GM10266 (cell line): ENCODE measurements around the gene SLC48A1.

Source experiments
- DNase-seq: peaks from one replicate; pipeline ENCODE4 v3.0.0; 2012; ENCODE audit errors: extremely low spot score
- TF ChIP-seq, protein P1 (sequence below): IDR thresholded peaks from 2 replicates; pipeline ENCODE4 v1.5.1; 2012; ENCODE audit warnings: mild to moderate bottlenecking, low read depth; ENCODE audit not compliant: control insufficient read depth, insufficient read depth; ENCODE audit errors: missing control alignments

SLC48A1 gene

DNA sequence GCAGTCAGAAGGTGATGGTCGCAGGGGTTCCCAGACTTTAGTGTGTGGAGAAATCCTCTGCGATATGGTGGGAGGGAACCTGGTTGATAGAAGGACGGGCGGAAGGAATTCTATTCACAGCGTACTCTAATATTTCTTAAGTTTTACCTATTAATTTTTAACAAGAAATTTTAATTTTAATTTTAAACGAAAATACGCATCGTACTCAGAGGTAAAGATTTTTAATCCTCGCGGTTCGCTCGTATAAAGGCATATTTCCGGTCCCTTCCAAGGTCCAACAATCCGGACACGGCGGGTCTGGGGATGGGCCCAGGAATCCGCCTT, 338 bp upstream of the SLC48A1 start:
- TF ChIP-seq, protein P1, sequence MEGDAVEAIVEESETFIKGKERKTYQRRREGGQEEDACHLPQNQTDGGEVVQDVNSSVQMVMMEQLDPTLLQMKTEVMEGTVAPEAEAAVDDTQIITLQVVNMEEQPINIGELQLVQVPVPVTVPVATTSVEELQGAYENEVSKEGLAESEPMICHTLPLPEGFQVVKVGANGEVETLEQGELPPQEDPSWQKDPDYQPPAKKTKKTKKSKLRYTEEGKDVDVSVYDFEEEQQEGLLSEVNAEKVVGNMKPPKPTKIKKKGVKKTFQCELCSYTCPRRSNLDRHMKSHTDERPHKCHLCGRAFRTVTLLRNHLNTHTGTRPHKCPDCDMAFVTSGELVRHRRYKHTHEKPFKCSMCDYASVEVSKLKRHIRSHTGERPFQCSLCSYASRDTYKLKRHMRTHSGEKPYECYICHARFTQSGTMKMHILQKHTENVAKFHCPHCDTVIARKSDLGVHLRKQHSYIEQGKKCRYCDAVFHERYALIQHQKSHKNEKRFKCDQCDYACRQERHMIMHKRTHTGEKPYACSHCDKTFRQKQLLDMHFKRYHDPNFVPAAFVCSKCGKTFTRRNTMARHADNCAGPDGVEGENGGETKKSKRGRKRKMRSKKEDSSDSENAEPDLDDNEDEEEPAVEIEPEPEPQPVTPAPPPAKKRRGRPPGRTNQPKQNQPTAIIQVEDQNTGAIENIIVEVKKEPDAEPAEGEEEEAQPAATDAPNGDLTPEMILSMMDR, result no peak
- DNase-seq, result no peak

DNA sequence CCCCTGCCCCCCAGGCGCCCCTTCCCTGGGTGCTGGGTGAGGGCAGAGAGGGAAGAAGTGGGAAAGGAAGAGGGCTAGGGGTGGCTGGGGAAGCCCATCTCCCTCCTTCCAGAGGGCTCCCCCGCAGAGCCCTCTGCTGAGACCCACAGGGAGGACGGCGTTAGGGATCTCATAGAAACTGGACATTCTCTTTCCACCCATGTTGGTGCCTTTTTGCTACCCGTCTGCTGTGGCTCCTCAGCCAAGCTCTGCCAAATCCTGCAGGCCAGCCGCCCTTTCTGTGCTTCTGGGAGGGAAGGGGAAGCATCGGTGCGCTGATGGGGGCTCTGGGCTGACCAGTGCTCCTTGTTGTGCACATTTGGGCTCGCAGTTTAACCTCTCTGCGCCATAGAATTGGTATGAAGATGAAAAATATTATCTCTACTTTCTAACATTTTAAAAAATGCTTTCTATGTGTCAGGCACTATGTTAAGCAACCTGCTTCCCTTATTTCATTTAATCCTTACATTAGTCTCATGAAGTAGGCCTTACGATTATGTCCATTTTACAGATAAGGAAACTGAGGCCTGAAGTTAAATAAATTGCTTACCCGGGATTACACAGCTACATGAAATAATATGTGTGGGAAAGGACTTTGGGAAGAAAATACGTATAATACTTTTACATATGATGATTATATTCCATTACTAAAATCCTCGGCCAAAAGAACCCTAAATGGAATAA, 981 bp downstream of the SLC48A1 start:
- TF ChIP-seq, protein P1, result no peak
- DNase-seq, result peak; percentile 47

DNA sequence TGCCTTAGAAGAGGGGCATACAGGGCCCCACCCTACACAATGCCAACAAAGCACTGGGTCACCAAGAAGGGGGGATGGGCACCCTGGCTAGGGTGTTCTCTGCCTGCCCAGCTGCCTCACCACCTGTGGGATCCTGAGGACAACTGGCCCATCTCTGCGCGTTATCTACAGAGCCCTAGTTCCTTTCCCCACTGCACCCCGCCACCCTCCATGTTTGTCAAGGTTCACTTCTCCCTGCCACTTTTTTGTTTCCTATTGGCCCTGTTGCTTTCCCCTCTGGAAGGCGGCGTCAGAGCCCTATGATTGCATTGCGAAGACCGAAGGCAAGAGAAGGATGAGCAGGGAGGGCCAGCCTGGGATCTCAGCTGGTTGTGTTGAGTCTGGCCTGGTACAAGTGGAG, 1.6 kb downstream of the SLC48A1 start:
- TF ChIP-seq, protein P1, result no peak
- DNase-seq, result no peak

DNA sequence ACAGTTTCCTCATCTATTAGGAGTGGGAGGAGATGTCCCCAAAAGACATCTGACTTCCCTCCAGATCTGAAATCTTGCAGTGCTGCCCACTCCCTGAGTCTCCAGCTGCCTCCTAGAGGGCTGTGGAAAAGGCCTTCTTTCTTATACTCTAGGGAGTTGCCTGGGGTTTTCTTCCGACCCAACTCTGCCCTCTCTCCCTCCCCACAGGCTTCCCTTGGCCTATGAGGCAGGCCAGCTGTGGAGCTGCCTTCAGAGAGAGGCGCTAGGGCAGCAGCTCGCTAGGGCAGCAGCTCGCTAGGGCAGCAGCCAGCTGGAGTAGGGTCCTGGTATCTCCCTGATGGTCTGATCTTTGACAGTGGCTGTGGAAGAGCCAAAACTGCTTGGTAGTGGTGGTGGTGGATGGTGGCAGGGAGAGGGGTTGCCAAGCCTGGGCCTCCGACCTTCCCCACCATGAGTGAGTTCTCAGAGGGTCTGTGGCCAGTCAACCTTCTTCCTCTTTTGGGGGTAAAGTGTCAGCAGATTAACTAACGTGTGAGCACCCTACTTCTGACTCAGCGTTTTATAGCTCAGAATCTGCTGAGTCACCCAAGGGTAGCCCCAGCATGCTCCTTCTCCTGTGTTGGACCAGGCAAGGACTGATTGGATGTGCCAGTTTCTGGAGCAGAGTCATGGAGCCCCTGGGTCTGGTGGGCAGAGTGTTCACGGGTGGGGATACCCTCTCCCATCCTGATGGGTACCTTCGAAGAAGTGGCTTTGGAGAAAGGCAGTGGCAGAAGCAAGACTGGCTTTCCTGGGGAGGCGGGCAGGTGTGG, 2.3 kb downstream of the SLC48A1 start:
- TF ChIP-seq, protein P1, result no peak
- DNase-seq, result peak; percentile 48

DNA sequence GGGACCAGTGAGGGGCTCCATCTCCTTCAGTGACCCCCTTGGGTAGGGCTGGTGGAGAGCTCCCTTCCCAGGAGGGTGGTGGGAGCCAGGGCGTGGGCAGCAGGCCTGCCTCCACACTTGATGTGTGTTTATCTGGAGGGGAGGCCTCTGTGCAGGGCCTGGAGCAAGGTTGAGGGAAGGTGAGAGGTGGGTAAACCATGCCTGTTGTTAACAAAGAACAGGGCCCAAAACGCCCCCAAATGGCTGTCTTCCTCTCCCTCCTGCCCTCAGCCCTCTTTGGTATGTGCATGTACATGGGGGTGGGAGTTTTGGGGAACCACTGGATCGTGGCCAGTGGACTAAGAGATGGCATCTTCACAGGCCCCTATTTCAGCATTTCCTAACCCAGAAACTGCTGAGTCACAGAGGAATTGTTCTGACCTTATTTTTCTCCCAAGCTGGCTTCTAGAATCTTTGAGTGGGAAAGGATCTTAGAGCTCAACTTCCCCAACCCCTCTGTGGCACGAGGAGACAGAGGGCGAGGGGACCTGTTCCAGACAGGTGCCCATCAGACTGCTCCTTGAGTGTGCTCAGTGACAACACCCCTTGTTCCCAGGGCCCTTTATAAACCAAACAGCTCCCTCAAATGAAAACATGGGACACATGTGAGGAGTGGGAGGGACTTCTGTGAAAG, 3.6 kb downstream of the SLC48A1 start:
- TF ChIP-seq, protein P1, result no peak
- no peak for DNase-seq

DNA sequence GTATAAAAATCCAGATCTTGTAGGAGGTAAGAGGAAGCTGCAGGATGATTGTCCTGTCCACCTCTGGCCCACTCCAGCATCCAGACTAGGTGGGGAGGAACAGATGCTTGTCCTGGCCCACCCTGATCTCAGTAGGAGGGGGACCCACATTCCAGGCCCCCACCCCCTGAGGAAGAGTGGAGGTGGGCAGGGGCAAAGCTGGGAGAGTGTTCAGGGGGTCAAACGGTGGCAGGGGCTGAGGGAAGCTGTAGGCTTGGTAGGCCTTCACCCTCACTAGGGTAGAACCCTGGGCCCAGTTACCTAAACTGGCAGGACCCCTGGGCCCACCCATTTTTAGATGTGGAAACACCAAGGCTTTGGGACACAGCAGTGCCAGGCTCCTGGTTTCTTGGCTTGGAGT, 4.1 kb downstream of the SLC48A1 start:
- DNase-seq, result no peak
- TF ChIP-seq, protein P1, result no peak
